ENCODE results near the gene ACOXL. TPM values are rescaled to one million over a fixed set of nuclear protein-coding genes. Genes with fewer than 3 reads are reported as not detected.

The ACOXL gene
- total and polyA plus RNA-seq, 4 donors = 4.4 to 32.8 (median 12.2) TPM

DNA sequence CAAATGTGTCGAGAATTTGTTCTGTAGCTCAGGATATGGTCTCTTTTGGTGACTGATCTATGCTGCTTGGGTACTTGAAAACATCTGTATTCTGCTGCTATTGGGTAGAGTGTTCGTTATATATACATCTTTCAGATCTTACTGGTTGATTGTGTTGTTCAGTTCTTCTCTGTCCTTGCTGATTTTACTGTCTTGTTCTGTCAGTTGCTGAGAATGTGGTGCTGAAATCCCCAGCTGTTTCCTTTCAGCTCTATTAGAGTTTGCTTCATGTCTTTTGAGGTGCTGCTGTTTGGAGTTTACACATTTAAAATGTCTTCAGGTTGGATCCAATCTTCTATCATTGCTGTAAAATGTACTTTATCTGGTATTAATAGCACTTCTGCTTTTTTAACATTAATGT is 401.2 kb downstream of the ACOXL start:
- Histone ChIP-seq H3K27me3 (ENCODE audit: control insufficient read depth in 3 of 3, insufficient read depth in 3 of 3, low read length in 2 of 3) (no peaks in the 10 kb centered on the region), H3K9me3 (ENCODE audit: control insufficient read depth in 4 of 4, insufficient read depth in 3 of 4, low read length in 3 of 4) (no peaks in the 10 kb centered on the region), H3K36me3 (ENCODE audit: control insufficient read depth in 4 of 4, insufficient read depth in 4 of 4, low read length in 4 of 4) (peaks cover 3 to 28% (median 14%) of the 10 kb centered on the region in 4 donors), H3K27ac (ENCODE audit: low read depth in 1 of 2, low read length in 1 of 2) (no peak overlapping the region), H3K9ac (ENCODE audit: insufficient read depth in 1 of 2, low read length in 2 of 2) (no peak overlapping the region), H3K4me3 (no peak overlapping the region), H3K4me1 (ENCODE audit: control insufficient read depth in 5 of 5, insufficient read depth in 5 of 5, low read length in 5 of 5) (peaks cover 0 to 4% (median 4%) of the 10 kb centered on the region in 5 donors)
- WGBS, 2 donors = 84 to 88% methylated on average over 2 of the region's 2 CpGs
- TF ChIP-seq, protein P1, sequence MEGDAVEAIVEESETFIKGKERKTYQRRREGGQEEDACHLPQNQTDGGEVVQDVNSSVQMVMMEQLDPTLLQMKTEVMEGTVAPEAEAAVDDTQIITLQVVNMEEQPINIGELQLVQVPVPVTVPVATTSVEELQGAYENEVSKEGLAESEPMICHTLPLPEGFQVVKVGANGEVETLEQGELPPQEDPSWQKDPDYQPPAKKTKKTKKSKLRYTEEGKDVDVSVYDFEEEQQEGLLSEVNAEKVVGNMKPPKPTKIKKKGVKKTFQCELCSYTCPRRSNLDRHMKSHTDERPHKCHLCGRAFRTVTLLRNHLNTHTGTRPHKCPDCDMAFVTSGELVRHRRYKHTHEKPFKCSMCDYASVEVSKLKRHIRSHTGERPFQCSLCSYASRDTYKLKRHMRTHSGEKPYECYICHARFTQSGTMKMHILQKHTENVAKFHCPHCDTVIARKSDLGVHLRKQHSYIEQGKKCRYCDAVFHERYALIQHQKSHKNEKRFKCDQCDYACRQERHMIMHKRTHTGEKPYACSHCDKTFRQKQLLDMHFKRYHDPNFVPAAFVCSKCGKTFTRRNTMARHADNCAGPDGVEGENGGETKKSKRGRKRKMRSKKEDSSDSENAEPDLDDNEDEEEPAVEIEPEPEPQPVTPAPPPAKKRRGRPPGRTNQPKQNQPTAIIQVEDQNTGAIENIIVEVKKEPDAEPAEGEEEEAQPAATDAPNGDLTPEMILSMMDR (IDR thresholded peaks at IDR 0.05; ENCODE audit: control extremely low read depth, extremely low read depth) = no peak
- ATAC-seq (ENCODE audit: insufficient read depth, low FRiP score) (no peak), DNase-seq (no peak)

DNA sequence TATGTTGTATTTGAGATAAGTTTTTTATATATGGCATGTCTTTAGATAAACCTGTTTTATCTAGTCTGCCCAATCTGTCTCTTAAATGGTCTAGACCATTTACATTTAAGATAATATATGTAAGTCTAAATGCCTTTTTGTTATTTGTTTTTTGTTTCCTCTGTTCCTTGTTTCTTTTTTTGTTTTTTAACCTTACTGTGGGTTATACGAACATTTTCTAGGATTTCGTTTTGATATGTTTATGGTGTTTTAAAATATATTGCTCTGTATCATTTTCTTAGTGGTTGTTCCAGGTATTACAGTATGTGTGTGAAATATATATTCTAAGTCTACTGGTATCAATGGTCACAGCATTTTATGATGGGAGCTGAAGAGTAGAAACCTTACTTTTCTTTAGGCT is 401.7 kb downstream of the ACOXL start:
- Histone ChIP-seq H3K27ac (ENCODE audit: low read depth in 1 of 2, low read length in 1 of 2) (no peak overlapping the region), H3K4me3 (no peak overlapping the region), H3K27me3 (ENCODE audit: control insufficient read depth in 3 of 3, insufficient read depth in 3 of 3, low read length in 2 of 3) (no peaks in the 10 kb centered on the region), H3K9me3 (ENCODE audit: control insufficient read depth in 4 of 4, insufficient read depth in 3 of 4, low read length in 3 of 4) (no peaks in the 10 kb centered on the region), H3K9ac (ENCODE audit: insufficient read depth in 1 of 2, low read length in 2 of 2) (no peak overlapping the region), H3K36me3 (ENCODE audit: control insufficient read depth in 4 of 4, insufficient read depth in 4 of 4, low read length in 4 of 4) (peaks cover 0 to 29% (median 10%) of the 10 kb centered on the region in 4 donors), H3K4me1 (ENCODE audit: control insufficient read depth in 5 of 5, insufficient read depth in 5 of 5, low read length in 5 of 5) (peaks cover 0 to 5% (median 4%) of the 10 kb centered on the region in 5 donors)
- no peak for ATAC-seq (ENCODE audit: insufficient read depth, low FRiP score)
- DNase-seq = no peak
- 96 to 97% methylated on average over 2 of the region's 2 CpGs for WGBS, 2 donors
- TF ChIP-seq, protein P1 (IDR thresholded peaks at IDR 0.05; ENCODE audit: control extremely low read depth, extremely low read depth) = no peak

DNA sequence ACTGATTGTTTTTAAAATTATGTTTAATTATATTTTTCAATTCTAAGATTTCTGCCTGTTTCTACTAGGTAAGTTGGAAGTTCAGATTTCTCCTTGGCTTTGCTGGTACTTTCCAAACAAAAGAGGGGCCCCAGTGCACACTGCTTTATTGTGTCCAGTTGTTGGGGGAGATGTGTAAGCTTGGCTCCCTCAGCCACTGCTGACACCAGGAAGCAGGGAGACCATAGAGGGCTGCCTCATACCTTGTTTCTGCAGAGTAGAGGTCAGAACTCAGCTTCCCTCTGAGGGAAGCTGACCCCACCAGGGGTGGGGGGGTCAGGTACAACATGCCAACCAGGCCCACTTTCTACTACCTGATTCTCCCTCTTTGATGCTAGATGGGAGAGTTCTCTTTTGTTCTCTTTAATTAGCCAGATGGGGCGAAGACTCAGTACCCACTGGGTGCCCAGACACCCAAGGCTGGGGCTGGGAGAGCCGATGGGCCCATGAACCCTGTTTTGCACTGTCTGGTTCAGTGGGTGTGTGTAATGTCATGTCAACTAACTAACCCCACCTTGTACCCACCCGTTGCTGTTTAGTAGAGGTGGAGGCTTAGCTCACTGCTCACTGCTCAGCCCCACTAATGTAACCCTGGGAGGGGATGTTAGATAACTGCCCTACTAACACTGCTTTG is 403.0 kb downstream of the ACOXL start:
- Histone ChIP-seq H3K36me3 (ENCODE audit: control insufficient read depth in 4 of 4, insufficient read depth in 4 of 4, low read length in 4 of 4) (peaks cover 0 to 25% (median 11%) of the 10 kb centered on the region in 4 donors), H3K27ac (ENCODE audit: low read depth in 1 of 2, low read length in 1 of 2) (no peak overlapping the region), H3K4me3 (no peak overlapping the region), H3K9ac (ENCODE audit: insufficient read depth in 1 of 2, low read length in 2 of 2) (no peak overlapping the region), H3K4me1 (ENCODE audit: control insufficient read depth in 5 of 5, insufficient read depth in 5 of 5, low read length in 5 of 5) (peaks cover 4 to 9% (median 5%) of the 10 kb centered on the region in 5 donors), H3K9me3 (ENCODE audit: control insufficient read depth in 4 of 4, insufficient read depth in 3 of 4, low read length in 3 of 4) (no peaks in the 10 kb centered on the region), H3K27me3 (ENCODE audit: control insufficient read depth in 3 of 3, insufficient read depth in 3 of 3, low read length in 2 of 3) (no peaks in the 10 kb centered on the region)
- TF ChIP-seq, protein P1 (IDR thresholded peaks at IDR 0.05; ENCODE audit: control extremely low read depth, extremely low read depth) = no peak
- WGBS, 2 donors = 90 to 93% methylated on average over 3 of the region's 3 CpGs
- no peak for ATAC-seq (ENCODE audit: insufficient read depth, low FRiP score)
- no peak for DNase-seq

All from lung (tissue), 12 donors.